Astrocyte of the spinal cord (primary cell): ENCODE data around the gene PRM1.

Experiments
- DNase-seq: peaks from one replicate; pipeline ENCODE4 v3.0.0; 2011; ENCODE audit warnings: low read depth, low spot score
- H3K4me3 ChIP-seq: 2 replicates; pipeline ENCODE4 v1.5.1; 2011; ENCODE audit warnings: low read depth, mild to moderate bottlenecking, low read length, moderate library complexity
- in situ Hi-C: cut with HindIII; loops from 2 replicates; pipeline ENCODE4 v1.10.0; 2017; ENCODE audit warnings: low sequenced_read_pairs
- TF ChIP-seq, protein P1 (sequence below): IDR thresholded peaks from 2 replicates; pipeline ENCODE4 v1.5.1; 2012; ENCODE audit warnings: low read depth, mild to moderate bottlenecking, low read length, inconsistent platforms

PRM1 gene

DNA sequence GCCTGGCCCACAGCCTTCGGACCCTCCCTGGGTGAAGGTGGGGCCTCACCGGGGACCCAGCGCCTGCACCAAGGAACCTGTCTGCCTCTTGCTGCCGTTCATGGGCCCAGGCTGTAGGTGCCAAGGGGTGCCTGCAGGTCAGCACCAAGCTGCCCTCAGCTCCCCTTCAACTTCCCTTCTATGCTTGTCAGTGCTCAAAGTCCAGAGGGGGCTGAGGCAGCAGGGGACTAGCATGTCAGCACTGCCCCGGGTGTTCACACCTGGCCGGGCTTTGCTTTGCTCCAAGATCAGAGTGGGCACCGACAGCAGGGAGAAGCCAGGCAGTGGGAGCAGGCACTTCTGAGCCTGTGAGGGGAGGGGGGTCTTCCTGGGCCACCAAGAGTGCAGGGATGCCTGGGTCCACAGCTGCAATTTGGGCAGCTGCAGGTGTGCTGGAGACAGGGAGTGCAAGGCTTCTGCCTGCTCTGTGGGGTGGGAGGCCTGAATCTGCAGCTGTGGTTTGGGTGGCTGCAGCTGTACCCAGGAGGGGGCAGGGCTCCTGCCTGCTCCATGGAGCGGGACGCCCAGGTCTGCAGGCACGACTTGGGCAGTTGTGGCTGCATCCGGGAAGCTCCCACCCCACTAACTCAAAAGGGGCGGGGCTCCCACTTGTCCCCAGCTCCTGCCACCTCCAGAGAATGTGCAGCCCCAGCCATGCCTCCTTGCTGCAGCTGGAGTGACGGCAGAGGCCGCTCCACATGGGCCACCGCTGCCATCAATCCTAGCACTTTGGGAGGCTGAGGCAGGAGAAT is 27.6 kb upstream of the PRM1 start:
- no peak for DNase-seq
- TF ChIP-seq, protein P1, sequence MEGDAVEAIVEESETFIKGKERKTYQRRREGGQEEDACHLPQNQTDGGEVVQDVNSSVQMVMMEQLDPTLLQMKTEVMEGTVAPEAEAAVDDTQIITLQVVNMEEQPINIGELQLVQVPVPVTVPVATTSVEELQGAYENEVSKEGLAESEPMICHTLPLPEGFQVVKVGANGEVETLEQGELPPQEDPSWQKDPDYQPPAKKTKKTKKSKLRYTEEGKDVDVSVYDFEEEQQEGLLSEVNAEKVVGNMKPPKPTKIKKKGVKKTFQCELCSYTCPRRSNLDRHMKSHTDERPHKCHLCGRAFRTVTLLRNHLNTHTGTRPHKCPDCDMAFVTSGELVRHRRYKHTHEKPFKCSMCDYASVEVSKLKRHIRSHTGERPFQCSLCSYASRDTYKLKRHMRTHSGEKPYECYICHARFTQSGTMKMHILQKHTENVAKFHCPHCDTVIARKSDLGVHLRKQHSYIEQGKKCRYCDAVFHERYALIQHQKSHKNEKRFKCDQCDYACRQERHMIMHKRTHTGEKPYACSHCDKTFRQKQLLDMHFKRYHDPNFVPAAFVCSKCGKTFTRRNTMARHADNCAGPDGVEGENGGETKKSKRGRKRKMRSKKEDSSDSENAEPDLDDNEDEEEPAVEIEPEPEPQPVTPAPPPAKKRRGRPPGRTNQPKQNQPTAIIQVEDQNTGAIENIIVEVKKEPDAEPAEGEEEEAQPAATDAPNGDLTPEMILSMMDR, result no peak
- in situ Hi-C loops, result no loop called here
- H3K4me3 ChIP-seq, result no peak overlapping the region

DNA sequence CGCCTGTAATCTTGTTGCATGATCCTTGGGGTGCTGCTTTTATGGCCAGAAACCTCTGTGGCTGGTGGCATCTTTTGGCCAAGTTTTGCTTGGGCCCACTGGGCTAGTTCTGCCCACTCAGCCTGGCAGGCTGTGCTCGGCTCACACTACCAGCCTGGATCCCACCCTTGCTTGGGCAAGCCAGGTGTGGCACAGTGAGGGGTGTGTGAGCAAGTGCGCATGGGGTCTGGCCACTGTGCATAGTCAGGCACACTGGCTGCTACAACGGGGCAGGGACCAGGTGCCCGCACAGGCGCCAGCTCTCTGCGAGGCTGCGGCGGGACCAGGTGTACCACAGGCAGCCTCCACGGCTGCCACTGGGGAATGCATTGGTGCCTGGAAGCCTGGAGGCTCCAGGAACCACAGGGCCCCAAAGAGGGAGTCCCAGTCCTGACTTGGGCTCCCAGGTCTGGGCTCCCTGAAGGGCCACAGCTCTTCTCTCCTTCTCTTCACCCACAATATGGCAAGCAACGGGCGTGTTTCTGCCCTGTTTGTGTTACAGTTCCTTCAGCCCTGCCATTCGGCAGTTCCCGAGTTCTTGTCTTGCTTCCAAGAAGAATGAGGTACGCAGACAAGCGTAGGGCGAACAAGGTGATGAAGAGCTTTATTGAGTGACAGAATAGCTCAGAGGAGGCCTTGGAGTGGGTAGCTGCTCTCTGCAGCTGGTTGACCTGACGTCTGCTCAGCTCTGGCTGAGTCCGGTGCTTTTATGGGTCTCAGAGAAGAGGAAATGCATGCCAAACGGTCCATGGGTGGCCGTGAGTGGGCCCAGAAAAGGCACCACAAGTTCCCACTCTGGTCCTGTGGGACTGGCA is 26.7 kb upstream of the PRM1 start:
- TF ChIP-seq, protein P1, result no peak
- in situ Hi-C loops, result no loop called here
- no peak for DNase-seq
- no peak overlapping the region for H3K4me3 ChIP-seq

DNA sequence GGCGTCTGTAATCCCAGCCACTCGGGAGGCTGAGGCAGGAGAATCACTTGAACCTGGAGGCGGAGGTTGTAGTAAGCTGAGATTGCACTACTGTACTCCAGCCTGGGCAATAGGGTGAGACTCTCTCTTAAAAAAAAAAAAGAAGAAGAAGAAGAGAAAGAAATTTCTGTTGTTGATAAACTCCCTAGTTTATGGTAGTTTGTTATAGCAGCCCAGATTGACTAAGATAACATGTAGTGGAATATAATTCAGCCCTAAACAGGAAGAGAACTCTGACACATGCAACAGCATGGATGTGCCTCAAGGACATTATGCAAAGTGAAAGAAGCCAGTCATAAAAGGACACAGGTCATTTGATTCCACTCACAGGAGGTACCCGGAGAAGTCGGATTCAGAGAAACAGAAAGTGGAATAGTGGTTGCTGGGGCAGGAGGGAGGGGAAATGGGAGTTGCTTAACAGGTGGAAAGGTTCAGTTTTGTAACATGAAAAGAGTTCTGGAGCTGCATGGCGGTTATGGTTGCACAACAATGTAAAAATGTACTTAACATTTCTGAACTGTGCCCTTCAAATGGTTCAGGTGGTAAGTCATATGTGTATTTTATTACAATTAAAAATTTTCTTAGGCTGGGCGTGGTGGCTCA is 26.0 kb upstream of the PRM1 start:
- in situ Hi-C loops, result no loop called here
- DNase-seq, result no peak
- H3K4me3 ChIP-seq, result no peak overlapping the region

DNA sequence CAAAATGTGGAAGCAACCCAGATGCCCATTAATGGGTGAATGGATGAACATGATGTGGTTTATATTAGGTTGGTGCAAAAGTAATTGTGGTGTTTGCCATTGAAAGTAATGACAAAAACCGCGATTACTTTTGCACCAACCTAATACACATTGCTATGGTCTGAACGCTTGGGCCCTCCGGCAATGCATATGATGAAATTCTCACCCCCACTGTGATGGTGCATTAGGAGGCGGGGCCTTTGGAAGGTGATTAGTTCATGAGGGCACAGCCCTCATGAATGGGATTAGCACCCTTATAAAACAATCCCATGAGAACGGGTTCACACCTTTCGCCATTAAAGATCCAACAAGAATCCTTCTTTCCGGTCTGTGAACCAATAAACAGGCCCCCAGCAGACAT is 25.3 kb upstream of the PRM1 start:
- H3K4me3 ChIP-seq, result no peak overlapping the region
- TF ChIP-seq, protein P1, result no peak
- in situ Hi-C loops, result no loop called here
- no peak for DNase-seq

More for the DNA sequence above, 26.0 kb upstream of the PRM1 start:
- TF ChIP-seq, protein P1, result no peak

DNA sequence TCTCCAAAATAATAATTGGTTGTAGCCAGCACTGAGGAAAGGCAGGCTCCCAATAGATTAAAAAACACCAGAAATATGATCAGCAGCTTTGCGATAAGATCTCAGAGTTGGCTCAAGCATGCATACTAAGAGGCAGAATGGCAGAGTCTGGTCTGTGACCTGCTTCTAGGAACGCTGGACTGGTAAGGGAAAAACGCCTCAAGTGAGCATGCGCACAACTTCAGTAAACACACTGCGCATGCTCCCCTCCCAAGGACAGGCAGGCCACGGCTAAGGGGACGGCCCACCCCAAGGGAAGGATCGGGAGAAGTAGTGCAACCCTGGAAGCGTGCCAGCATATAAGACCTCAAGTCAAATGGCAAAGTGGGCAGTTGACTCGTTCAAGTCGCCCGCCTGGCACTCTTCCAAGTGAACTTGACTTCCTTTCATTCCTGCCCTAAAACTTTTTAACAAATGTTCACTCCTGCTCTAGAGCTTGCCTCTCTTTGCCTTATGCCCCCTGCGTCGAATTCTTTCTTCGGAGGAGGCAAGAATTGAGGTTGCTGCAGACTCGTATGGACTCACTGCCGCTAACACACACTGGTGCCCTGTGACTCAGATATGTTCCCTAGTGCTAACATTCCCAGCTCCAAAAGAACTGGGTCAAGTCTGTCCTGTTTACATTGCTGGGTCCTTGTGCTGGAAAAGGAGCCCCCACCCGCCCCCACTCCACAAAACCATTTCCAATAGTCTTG is 22.4 kb upstream of the PRM1 start:
- no peak overlapping the region for H3K4me3 ChIP-seq
- in situ Hi-C loops, result no loop called here
- TF ChIP-seq, protein P1, result no peak
- no peak for DNase-seq

DNA sequence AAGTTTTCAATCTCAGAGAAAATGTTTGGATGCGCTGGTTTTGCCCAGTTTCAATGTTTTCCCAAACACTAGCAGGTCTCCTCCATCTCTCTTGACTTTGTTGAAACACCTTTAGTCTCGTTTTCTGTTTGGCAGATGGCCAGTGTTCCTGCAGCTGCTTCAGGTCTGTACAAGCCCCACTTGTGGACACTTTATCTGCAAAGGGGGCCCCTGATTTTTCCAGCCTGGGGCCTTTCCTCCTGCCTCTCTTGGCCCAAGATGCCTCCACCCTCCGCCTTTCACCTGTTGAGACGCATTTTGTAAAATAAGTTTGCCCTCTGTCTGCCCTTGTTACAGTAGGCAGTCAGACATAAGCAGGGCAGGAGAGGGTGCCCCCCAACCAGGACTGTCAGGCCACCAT is 21.8 kb upstream of the PRM1 start:
- TF ChIP-seq, protein P1, result no peak
- no peak for DNase-seq
- in situ Hi-C loops, result no loop called here
- H3K4me3 ChIP-seq, result no peak overlapping the region
